Neural progenitor cell (in vitro differentiated cells): ENCODE measurements around the gene TNN.

Experiments used
- EZH2 ChIP-seq: fragments of 200-600 bp; sonication (generic); IDR thresholded peaks from 2 replicates; pipeline ENCODE4 v1.6.1; 2017; ENCODE audit warnings: antibody characterized with exemption, mild to moderate bottlenecking, moderate library complexity
- TF ChIP-seq, protein P1 (sequence below): fragments of 200-600 bp; sonication (generic); IDR thresholded peaks from 2 replicates; pipeline ENCODE4 v1.5.1; 2017; ENCODE audit warnings: antibody characterized with exemption, mild to moderate bottlenecking

DNA sequence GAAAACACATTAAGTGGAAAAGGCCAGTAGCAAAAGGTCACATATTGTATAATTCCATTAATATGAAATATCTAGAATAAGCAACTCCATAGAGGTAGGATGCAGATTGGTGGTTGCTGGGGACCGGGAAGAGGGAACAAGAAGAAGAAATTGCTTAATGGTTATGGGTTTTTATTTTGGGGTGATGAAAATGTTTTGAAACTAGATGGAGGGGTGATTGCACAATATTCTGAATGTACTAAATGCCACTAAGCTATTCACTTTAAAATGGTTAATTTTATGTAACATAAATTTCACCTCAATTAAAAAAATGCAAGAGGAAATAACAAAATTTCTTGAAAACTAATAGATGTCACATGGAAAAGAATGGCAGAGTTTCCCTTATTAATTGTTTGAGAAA lies 118.3 kb downstream of the TNN start:
- TF ChIP-seq, protein P1, sequence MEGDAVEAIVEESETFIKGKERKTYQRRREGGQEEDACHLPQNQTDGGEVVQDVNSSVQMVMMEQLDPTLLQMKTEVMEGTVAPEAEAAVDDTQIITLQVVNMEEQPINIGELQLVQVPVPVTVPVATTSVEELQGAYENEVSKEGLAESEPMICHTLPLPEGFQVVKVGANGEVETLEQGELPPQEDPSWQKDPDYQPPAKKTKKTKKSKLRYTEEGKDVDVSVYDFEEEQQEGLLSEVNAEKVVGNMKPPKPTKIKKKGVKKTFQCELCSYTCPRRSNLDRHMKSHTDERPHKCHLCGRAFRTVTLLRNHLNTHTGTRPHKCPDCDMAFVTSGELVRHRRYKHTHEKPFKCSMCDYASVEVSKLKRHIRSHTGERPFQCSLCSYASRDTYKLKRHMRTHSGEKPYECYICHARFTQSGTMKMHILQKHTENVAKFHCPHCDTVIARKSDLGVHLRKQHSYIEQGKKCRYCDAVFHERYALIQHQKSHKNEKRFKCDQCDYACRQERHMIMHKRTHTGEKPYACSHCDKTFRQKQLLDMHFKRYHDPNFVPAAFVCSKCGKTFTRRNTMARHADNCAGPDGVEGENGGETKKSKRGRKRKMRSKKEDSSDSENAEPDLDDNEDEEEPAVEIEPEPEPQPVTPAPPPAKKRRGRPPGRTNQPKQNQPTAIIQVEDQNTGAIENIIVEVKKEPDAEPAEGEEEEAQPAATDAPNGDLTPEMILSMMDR: no peak
- TF ChIP-seq EZH2: no peak
